WTC11 (cell line): ENCODE measurements around the gene PPP3CA.

Experiments
- CTCF ChIP-seq: fragments of 200-600 bp; IDR thresholded peaks from 2 replicates; pipeline ENCODE4 v1.8.0; 2022; ENCODE audit warnings: antibody characterized with exemption
- FOXJ3 ChIP-seq: sonication (generic); formaldehyde crosslinking; IDR thresholded peaks from 2 replicates; pipeline ENCODE4 v1.9.0; 2021; ENCODE audit warnings: missing genetic modification reagents, mild to moderate bottlenecking, borderline replicate concordance
- GABPB1 ChIP-seq: sonication (generic); formaldehyde crosslinking; IDR thresholded peaks from 2 replicates; pipeline ENCODE4 v1.8.1; 2023; ENCODE audit warnings: mild to moderate bottlenecking, missing genetic modification reagents
- ZSCAN18 ChIP-seq: fragments of 250-450 bp; sonication (Bioruptor Pico); IDR thresholded peaks from 2 replicates; pipeline ENCODE4 v2.1.2; 2022; ENCODE audit warnings: mild to moderate bottlenecking, moderate library complexity

- TF ChIP-seq CTCF (no peak), ZSCAN18 (CRISPR knock-in tag) (no peak), GABPB1 (CRISPR knock-in tag) (no peak), FOXJ3 (CRISPR knock-in tag) (no peak)
Measured at GRCh38 chr4:101328063-101328602, 19.2 kb downstream of the PPP3CA start.
